HL-60 (cell line): ENCODE data around the gene DZIP1.

Experiments used
- DNase-seq, 2 experiments: peaks; one replicate each; pipeline ENCODE4 v3.0.0-alpha.2; 2010 to 2020; ENCODE audit warnings: low read depth in 1 of 2, low spot score in 1 of 2
- H3K27ac ChIP-seq: fragments of 250-450 bp; sonication (Bioruptor Pico); replicated peaks from 2 replicates; pipeline ENCODE4 v1.5.1; 2020; ENCODE audit warnings: mild to moderate bottlenecking, moderate library complexity
- H3K27me3 ChIP-seq: fragments of 250-450 bp; sonication (Bioruptor Pico); 2 replicates; pipeline ENCODE4 v1.5.1; 2021; ENCODE audit warnings: mild to moderate bottlenecking, moderate library complexity; ENCODE audit not compliant: insufficient read depth, poor library complexity, severe bottlenecking
- H3K4me3 ChIP-seq: replicated peaks from 2 replicates; pipeline ENCODE4 v1.5.1; 2011; ENCODE audit warnings: mild to moderate bottlenecking, control low read depth, low read length; ENCODE audit not compliant: insufficient read depth
- GABPA ChIP-seq: IDR thresholded peaks from 2 replicates; pipeline ENCODE4 v1.6.1; 2012; ENCODE audit warnings: low read depth
- POLR2AphosphoS5 ChIP-seq: IDR thresholded peaks from 2 replicates; pipeline ENCODE4 v1.6.1; 2012; ENCODE audit warnings: low read depth
- SPI1 ChIP-seq: IDR thresholded peaks from 2 replicates; pipeline ENCODE4 v1.6.1; 2012; ENCODE audit warnings: low read depth, mild to moderate bottlenecking, borderline replicate concordance
- TF ChIP-seq, protein P1 (sequence below): IDR thresholded peaks from one replicate; pipeline ENCODE4 v1.5.1; 2011; ENCODE audit warnings: low read length, control low read depth, inconsistent platforms; ENCODE audit not compliant: insufficient read depth
- TF ChIP-seq, protein P2 (sequence below): IDR thresholded peaks from 2 replicates; pipeline ENCODE4 v1.6.1; 2012; ENCODE audit warnings: low read depth; ENCODE audit not compliant: insufficient replicate concordance

The DZIP1 gene

DNA sequence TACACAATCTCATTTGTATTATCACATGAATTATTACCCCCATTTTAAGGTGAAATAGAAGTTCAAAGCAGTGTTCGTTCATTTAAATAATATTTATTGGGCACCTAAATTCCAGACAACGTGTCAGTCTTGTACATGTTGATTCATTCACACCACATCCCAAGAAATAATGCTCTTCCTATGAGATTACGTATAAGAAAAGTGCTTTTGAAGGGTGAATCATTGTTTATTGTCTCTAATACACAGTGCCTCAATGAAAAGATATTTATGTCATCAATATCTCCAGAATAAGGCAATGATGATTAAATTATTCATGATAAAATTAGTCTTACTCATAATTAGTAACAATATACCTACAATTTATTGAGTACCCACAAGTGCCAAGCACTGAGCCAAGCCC, 56.4 kb downstream of the DZIP1 start:
- no peak for DNase-seq
- TF ChIP-seq GABPA, result no peak
- TF ChIP-seq, protein P1, sequence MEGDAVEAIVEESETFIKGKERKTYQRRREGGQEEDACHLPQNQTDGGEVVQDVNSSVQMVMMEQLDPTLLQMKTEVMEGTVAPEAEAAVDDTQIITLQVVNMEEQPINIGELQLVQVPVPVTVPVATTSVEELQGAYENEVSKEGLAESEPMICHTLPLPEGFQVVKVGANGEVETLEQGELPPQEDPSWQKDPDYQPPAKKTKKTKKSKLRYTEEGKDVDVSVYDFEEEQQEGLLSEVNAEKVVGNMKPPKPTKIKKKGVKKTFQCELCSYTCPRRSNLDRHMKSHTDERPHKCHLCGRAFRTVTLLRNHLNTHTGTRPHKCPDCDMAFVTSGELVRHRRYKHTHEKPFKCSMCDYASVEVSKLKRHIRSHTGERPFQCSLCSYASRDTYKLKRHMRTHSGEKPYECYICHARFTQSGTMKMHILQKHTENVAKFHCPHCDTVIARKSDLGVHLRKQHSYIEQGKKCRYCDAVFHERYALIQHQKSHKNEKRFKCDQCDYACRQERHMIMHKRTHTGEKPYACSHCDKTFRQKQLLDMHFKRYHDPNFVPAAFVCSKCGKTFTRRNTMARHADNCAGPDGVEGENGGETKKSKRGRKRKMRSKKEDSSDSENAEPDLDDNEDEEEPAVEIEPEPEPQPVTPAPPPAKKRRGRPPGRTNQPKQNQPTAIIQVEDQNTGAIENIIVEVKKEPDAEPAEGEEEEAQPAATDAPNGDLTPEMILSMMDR, result no peak
- Histone ChIP-seq H3K27me3 (no peaks in the 10 kb centered on the region), H3K4me3 (no peak overlapping the region), H3K27ac (no peak overlapping the region)

DNA sequence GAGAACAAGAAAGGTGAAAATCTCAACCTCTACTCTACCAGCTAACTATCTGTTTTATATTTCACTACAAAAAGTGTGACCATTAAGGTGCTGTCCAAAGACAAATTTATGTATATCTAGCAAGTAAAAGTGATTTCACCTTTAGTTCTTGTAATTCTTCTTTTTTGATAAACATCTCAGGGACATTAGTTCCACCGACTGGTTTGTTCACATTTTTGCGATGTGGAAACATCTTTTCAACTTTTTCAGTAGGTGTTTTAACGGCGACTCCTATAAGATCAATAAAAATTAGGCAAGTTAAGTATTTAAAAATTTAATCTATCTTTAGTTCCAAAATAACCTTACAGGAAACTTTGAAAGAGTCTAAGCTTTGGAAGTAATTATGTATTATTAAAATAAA, 58.6 kb downstream of the DZIP1 start:
- no peak for DNase-seq
- TF ChIP-seq SPI1 (no peak), POLR2AphosphoS5 (no peak), GABPA (no peak)
- TF ChIP-seq, protein P1, result no peak
- TF ChIP-seq, protein P2, sequence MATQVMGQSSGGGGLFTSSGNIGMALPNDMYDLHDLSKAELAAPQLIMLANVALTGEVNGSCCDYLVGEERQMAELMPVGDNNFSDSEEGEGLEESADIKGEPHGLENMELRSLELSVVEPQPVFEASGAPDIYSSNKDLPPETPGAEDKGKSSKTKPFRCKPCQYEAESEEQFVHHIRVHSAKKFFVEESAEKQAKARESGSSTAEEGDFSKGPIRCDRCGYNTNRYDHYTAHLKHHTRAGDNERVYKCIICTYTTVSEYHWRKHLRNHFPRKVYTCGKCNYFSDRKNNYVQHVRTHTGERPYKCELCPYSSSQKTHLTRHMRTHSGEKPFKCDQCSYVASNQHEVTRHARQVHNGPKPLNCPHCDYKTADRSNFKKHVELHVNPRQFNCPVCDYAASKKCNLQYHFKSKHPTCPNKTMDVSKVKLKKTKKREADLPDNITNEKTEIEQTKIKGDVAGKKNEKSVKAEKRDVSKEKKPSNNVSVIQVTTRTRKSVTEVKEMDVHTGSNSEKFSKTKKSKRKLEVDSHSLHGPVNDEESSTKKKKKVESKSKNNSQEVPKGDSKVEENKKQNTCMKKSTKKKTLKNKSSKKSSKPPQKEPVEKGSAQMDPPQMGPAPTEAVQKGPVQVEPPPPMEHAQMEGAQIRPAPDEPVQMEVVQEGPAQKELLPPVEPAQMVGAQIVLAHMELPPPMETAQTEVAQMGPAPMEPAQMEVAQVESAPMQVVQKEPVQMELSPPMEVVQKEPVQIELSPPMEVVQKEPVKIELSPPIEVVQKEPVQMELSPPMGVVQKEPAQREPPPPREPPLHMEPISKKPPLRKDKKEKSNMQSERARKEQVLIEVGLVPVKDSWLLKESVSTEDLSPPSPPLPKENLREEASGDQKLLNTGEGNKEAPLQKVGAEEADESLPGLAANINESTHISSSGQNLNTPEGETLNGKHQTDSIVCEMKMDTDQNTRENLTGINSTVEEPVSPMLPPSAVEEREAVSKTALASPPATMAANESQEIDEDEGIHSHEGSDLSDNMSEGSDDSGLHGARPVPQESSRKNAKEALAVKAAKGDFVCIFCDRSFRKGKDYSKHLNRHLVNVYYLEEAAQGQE, result no peak
- Histone ChIP-seq H3K4me3 (no peak overlapping the region), H3K27me3 (no peaks in the 10 kb centered on the region), H3K27ac (no peak overlapping the region)

DNA sequence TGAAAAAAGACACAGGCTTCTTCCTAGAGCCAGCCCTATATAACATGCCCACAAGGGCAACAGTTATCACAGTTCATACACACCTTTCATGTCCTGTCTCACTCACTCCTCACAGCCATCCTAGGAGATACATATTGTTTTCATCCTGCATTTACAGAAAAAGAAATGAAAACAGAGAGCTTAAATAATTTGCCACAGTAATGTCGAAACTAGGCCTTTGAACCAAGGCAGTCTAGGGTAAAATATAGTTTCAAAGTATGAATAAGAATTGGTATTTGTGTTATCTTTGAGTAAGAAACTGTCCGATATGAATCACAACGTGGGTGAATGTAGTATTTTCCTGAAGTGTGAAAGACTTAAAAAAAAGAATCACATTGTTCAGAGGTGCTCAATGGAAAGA, 65.2 kb downstream of the DZIP1 start:
- Histone ChIP-seq H3K4me3 (no peak overlapping the region), H3K27me3 (no peaks in the 10 kb centered on the region), H3K27ac (no peak overlapping the region)
- no peak for TF ChIP-seq GABPA
- no peak for TF ChIP-seq SPI1
- TF ChIP-seq, protein P1, result no peak
- TF ChIP-seq, protein P2, result no peak
- TF ChIP-seq POLR2AphosphoS5, result no peak
- DNase-seq, result no peak

GRCh38 chr13:95573221-95573620, 71.3 kb downstream of the DZIP1 start:
- Histone ChIP-seq H3K4me3 (no peak overlapping the region), H3K27me3 (no peaks in the 10 kb centered on the region), H3K27ac (no peak overlapping the region)
- no peak for TF ChIP-seq GABPA
- TF ChIP-seq, protein P1, result no peak
- no peak for TF ChIP-seq SPI1
- TF ChIP-seq, protein P2, result no peak
- no peak for TF ChIP-seq POLR2AphosphoS5
- no peak for DNase-seq
